IPS-15b (cell line): ENCODE results near the gene RAB3A.
"Not testable (repeated sequence)": the region's sequence is repeated elsewhere in the genome, so short reads cannot be mapped to it uniquely, and the experiment has no call there.

ENCODE experiments used
- H3K27me3 ChIP-seq: one replicate; pipeline ENCODE4 v1.6.1; 2013; ENCODE audit warnings: low read length; ENCODE audit not compliant: control insufficient read depth, insufficient read depth
- H3K36me3 ChIP-seq: one replicate; pipeline ENCODE4 v1.6.1; 2013; ENCODE audit warnings: low read length; ENCODE audit not compliant: control insufficient read depth, insufficient read depth
- H3K4me1 ChIP-seq: one replicate; pipeline ENCODE4 v1.6.1; 2013; ENCODE audit warnings: mild to moderate bottlenecking, low read length; ENCODE audit not compliant: control insufficient read depth, insufficient read depth
- H3K4me3 ChIP-seq: one replicate; pipeline ENCODE4 v1.5.1; 2013; ENCODE audit warnings: low read depth, low read length
- H3K9ac ChIP-seq: one replicate; pipeline ENCODE4 v1.6.1; 2013; ENCODE audit warnings: low read depth, mild to moderate bottlenecking, low read length
- H3K9me3 ChIP-seq: one replicate; pipeline ENCODE4 v1.6.1; 2013; ENCODE audit warnings: mild to moderate bottlenecking, low read length; ENCODE audit not compliant: control insufficient read depth, insufficient read depth

The RAB3A gene

DNA sequence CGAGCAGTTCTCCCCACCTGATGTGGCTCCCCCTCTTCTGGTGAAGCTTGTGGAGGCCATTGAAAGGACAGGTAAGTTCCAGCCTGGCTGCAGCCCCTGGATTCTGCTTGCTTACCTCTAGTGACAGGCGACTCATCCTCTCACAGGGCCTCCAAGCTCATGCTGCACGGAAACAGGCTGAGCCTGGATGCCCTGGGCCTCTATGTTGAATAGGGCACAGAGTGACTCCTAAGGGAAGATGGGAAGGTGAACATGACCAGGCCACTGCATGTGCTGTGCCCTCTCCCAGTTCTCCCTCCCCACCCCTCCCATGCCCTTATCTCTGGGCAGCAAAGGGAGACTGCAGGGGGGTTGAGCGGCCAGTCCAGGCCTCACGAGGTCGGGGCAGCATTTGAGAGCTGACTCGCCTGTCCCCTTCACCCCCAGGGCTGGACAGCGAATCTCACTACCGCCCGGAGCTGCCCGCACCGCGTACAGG lies 43.3 kb downstream of the RAB3A start:
- Histone ChIP-seq H3K4me3 (peak overlapping the region; percentile 26), H3K27me3 (no peaks in the 10 kb centered on the region), H3K36me3 (peaks cover 33% of the 10 kb centered on the region), H3K4me1 (peaks cover 2% of the 10 kb centered on the region), H3K9ac (peak overlapping the region; percentile 37), H3K9me3 (no peaks in the 10 kb centered on the region)

DNA sequence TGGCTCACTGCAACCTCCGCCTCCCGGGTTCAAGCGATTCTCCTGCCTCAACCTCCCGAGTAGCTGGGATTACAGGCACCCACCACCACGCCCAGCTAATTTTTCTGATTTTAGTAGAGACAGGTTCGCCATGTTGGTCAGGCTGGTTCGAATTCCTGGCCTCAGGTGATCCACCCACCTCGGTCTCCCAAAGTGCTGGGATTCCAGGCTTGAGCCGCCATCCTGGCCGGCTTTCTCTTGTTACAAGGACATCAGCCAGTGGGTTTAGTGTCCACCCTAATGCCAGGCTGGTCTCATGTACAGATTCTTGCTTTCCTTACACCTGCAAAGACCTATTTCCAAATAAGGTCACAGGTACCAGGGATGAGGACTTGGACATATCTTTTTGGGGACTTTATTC lies 44.0 kb downstream of the RAB3A start:
- Histone ChIP-seq H3K4me3 (no peak overlapping the region), H3K36me3 (peaks cover 33% of the 10 kb centered on the region), H3K27me3 (no peaks in the 10 kb centered on the region), H3K9ac (no peak overlapping the region), H3K9me3 (no peaks in the 10 kb centered on the region), H3K4me1 (peaks cover 2% of the 10 kb centered on the region)

DNA sequence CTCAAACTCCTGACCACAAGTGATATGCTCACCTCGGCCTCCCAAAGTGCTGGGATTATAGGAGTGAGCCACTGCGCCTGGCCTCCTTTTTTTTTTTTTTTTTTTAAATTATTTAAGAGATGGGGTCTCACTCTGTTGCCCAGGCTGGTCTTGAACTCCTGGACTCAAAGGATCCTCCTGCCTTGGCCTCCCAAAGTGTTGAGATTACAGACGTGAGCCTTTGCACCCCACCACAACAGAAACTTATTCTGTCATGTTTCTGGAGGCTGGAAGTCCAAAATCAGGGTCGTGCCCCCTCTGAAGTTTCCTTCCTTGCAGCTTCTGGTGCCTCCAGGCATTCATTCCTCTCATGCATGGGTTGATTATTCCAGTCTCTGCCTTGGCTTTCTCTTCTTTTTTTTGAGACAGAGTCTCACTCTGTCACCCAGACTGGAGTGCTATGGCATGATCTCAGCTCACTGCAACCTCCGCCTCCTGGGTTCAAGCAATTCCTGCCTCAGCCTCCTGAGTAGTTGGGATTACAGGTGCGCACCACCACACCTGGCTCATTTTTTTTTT lies 44.7 kb downstream of the RAB3A start:
- H3K4me1 ChIP-seq, H3K9ac ChIP-seq, H3K9me3 ChIP-seq, H3K4me3 ChIP-seq, H3K27me3 ChIP-seq: not testable (repeated sequence)
- peaks cover 30% of the 10 kb centered on the region for H3K36me3 ChIP-seq

DNA sequence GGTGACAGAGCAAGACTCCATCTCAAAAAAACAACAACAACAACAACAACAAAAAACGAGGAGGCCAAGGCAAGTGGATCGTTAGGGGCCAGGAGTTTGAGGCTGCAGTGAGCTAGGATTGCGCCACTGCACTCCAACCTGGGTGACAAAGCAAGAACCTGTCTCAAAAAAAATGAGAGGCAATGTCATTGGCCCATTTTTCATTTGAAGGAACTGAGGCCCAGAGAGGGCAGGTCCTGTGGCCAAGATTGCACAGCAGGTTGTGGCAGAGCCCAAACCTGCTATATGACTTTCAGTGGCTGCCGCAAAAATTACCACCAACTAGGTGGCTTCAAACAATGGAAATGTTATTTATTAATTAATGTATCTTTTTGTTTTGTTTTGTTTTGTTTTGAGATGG lies 45.4 kb downstream of the RAB3A start:
- H3K4me1 ChIP-seq = peaks cover 4% of the 10 kb centered on the region
- H3K36me3 ChIP-seq = peaks cover 27% of the 10 kb centered on the region
- H3K9ac ChIP-seq = no peak overlapping the region
- H3K9me3 ChIP-seq = no peaks in the 10 kb centered on the region
- H3K27me3 ChIP-seq = no peaks in the 10 kb centered on the region
- no peak overlapping the region for H3K4me3 ChIP-seq

DNA sequence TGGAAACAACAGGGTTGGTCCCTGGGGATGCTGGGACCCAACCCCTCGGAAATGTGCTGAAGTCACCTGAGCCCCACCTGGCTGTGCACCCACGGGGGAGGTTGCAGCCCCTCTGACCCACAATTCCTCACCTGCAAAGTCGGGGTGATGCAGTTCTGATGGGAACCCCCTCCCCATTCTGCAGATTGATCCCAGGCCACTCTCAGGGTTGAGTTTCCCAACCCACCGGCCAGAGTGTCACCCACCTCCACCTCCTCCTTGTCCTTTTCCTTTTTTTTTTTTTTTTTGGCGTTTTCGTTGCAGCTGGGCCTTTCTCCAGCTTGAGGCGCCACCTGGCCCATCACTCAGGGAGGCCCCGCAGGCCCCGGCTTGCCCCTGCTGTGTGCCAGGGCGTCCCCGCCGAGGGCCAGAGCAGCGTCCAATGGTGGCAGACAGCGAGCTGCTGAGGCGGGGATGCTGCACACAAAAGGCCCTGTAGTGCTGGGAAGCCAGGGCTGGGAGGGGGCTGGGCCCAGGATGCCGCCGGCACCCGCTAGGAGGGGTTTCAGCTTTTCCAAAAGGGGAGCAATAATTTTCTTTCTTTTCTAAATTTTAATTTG lies 46.3 kb downstream of the RAB3A start:
- Histone ChIP-seq H3K9ac (no peak overlapping the region), H3K9me3 (no peaks in the 10 kb centered on the region), H3K27me3 (no peaks in the 10 kb centered on the region), H3K4me3 (no peak overlapping the region), H3K36me3 (peaks cover 18% of the 10 kb centered on the region), H3K4me1 (peaks cover 4% of the 10 kb centered on the region)

DNA sequence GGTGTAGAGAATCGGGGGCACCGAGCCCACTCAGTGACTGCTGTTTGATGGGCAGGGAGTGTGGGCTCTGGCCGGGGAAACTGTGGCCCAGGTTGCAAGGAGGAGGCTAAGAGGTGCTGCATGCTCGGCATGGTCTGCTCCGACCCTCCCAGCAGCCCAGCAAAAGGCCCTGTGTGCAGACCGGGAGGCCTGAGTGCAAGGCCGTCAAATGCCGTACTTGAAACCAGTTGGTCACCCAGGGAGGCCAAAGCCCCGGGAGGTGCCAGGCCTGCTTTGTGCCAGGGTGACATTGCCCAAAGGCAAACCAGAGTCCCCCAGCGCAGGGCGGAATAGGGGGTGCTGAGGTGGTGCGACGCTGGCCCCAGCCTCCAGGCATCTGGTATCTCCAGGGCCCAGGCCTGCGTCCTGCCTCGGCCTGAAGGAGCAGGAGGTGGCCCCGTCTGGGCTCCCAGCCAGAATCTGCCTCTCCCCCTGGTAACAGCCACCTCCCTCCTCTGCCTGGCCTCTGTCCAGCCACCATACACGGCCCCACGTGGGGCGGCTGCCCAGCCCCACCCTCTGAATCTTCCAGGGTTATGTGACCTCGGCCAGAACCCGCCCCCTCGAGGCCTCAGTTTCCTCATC lies 46.9 kb downstream of the RAB3A start:
- Histone ChIP-seq H3K4me3 (no peak overlapping the region), H3K27me3 (no peaks in the 10 kb centered on the region), H3K36me3 (peaks cover 13% of the 10 kb centered on the region), H3K4me1 (peaks cover 4% of the 10 kb centered on the region), H3K9me3 (no peaks in the 10 kb centered on the region), H3K9ac (no peak overlapping the region)

DNA sequence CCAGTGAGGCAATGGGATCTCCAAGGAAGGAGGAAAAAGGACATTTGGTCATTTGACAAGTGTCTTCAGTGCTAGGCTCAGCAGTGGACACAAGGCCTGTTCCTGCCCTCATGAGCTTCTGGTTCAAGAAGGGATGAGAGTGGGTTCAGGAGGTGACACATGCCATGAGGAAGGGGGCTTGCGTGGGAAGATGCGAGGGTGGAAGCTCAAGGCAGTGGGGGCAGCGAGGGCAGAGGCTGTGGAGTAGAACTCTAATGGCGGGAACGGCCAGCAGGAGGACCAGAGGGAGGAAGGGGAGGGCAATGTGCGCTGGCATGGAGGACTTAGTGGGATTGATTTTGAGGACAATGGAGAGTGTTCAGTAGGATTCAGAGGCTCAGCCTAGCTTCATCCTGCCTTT lies 47.6 kb downstream of the RAB3A start:
- Histone ChIP-seq H3K9ac (no peak overlapping the region), H3K9me3 (no peaks in the 10 kb centered on the region), H3K4me3 (no peak overlapping the region), H3K4me1 (peaks cover 5% of the 10 kb centered on the region), H3K36me3 (peaks cover 7% of the 10 kb centered on the region), H3K27me3 (no peaks in the 10 kb centered on the region)

DNA sequence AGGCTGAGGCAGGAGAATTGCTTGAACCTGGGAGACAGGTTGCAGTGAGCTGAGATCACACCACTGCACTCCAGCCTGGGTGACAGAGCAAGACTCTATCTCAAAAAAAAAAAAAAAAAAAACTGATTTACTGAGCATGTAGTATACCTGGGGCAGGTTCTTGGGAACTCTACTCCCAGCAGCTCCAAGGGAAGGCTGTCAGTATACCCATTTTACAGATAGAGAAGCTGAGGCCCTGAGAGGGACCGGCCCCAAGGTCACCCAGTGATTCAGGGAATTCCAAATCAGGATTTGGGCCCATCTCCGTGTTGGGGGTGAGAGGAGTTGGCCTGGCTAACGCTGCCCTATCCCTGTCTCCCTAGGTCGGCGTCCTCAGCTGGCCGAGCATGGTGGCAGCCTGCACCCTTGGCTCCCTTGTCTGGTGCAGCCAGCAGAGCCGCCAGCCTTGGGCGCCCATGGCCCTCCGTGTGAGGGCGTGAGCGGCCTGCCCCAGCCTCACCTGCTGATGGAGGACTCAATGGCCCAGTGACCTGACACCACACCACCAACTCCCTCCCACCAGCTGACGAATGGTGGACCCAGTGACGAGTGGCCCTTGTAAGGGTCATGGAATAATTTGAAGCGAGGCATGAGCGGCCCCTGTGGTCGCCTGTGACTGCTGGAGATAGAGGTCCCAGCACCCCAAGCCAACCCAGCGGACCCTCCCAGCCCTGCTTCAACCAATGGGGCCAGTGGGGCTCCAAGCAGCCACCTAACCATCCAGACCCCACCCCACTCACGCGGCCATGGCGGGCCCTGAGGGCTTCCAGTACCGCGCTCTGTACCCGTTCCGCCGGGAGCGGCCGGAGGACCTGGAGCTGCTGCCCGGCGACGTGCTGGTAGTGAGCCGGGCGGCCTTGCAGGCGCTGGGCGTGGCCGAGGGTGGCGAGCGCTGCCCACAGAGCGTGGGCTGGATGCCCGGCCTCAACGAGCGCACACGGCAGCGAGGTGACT lies 48.5 kb downstream of the RAB3A start:
- Histone ChIP-seq H3K4me1 (peaks cover 5% of the 10 kb centered on the region), H3K27me3 (no peaks in the 10 kb centered on the region), H3K9me3 (no peaks in the 10 kb centered on the region), H3K9ac (no peak overlapping the region), H3K36me3 (peaks cover 7% of the 10 kb centered on the region), H3K4me3 (no peak overlapping the region)

DNA sequence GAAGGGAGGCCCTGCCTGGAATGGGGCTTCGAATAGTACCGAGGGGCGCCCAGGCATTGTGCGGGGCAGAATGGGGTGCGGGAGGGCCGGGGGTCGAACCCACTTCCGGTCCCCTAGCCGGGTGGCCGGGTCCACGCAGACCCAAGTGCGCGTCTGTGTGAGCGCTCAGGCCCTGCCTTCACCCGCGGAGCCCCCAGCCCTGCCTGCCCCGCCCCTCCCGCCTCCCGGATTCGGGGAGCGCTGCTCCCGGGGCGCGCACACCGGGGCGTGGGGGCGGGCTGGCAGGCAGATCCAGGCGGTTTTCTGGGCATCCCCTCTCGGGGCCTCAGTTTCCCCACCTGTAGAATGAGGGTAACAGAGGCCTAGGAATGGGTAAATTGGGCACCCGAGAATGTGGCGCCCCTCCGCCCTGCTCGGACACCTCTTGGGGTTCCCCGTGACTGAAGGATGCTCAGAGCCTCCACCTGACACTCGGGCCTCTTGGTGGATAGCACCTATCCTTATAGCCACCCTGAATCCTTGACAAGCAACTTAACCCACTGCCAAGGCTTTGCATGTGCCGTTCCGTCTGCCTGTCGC lies 50.2 kb downstream of the RAB3A start:
- Histone ChIP-seq H3K27me3 (no peaks in the 10 kb centered on the region), H3K9ac (peak overlapping the region; percentile 76), H3K36me3 (peaks cover 7% of the 10 kb centered on the region), H3K4me1 (peaks cover 5% of the 10 kb centered on the region), H3K9me3 (no peaks in the 10 kb centered on the region), H3K4me3 (peak overlapping the region; percentile 68)

DNA sequence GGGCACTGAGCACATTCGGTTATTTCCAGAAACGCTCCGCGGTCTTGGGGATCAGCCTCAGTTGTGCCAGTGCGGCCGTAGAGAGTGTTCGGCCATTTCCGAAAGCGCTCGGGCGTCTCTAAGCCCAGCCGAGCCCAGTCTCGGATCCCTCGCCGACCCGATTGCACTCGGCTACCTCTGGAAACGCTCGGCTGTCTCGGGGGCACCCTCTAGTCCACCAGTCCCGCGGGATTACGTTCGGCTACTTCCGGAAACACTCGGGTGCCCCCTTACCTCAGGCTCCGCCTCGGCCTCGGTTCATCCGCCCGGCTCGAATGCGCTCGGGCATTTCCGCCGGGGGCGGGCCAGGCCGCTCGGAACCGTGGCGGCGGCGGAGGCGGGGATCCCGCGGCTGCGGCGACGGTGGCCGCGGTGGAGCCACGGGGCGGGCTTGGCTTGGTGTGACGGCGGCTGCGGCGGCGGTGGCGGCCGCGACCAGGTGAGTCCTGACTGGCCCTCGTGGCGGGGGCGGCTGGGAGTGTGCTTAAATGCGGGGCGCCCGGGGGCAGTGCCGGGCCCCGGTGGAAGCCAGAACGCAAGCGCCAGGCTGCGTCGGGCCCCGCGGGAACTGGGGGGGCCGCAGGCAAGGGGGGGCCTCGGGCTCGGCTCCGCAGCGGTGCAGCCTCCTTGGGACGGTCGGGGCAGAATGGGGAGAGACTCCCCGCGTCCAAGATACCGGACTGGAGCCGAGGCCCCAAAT lies 50.9 kb downstream of the RAB3A start, which contains the start of gene PIK3R2:
Gene PIK3R2, plus strand, starts transcription at position 347 of the 739 bp plus-strand sequence. CDS start 2,717 bp downstream, outside the sequence.
- peaks cover 5% of the 10 kb centered on the region for H3K4me1 ChIP-seq

DNA sequence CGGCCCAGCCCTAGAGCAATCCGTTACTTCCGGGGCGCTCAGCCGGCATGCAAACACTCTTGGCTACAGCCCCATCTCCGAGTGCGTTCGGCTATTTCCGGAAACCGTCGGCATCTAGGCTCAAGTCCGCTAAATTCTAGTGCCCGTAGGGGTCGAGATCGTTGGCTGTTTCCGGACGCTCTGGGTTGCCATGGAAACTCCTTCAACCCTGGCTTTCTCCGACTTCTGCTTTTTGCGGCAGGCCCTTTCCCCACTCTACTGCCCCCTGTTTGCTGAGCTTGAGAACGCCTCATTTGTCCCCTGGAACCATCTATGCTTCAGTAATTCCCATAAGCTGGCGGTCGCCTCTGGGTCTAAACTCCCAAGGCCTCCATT lies 51.4 kb downstream of the RAB3A start:
- H3K4me1 ChIP-seq = peaks cover 5% of the 10 kb centered on the region
- H3K4me3 ChIP-seq = peak overlapping the region; percentile 77
- H3K27me3 ChIP-seq = no peaks in the 10 kb centered on the region
- H3K9ac ChIP-seq = peak overlapping the region; percentile 95
- H3K36me3 ChIP-seq = peaks cover 7% of the 10 kb centered on the region
- no peaks in the 10 kb centered on the region for H3K9me3 ChIP-seq

More for the DNA sequence above, 50.9 kb downstream of the RAB3A start, which contains the start of gene PIK3R2:
- H3K4me3 ChIP-seq = peak within 1 kb of the TSS; percentile 77
- H3K9ac ChIP-seq = peak within 1 kb of the TSS; percentile 95
- H3K9me3 ChIP-seq = no peaks in the 10 kb centered on the region
- H3K27me3 ChIP-seq = no peaks in the 10 kb centered on the region
- H3K36me3 ChIP-seq = peaks cover 7% of the 10 kb centered on the region
